Body of pancreas (tissue), 4 donors: ENCODE results near the gene MEIS2.

ENCODE experiments used
- POLR2A ChIP-seq, 3 donors: fragments of 450-650 bp; IDR thresholded peaks; one replicate each; pipeline ENCODE4 v1.6.1; 2016; ENCODE audit warnings: antibody characterized with exemption in 3 of 3, mild to moderate bottlenecking in 2 of 3
- TF ChIP-seq, protein P1 (sequence below), 7 experiments: fragments of 450-650 bp in 4 of 7; fragments of 200-600 bp in 3 of 7; sonication (generic) in 3 of 7; IDR thresholded peaks; one replicate each; pipeline ENCODE4 v1.5.1; 2016 to 2019; ENCODE audit warnings: antibody characterized with exemption in 7 of 7

DNA sequence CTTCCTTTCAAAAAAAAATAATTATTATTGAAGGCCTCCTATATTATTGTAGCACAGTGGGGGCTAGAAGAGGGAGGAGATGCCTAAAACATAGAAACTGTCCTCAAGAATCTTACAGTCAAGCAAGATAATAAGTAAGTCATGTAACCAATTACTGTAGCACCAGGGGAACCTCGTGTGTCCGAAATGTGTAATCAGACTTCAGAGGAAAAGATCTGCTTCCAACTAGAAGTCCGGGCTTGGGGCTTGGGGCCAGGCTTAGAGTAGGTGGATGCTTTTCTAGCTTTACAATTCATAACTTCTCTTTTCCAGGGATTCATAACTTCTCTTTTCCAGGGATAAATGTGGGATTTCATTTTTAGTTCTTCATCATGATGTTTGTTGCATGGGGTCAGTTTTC is 29.2 kb downstream of the MEIS2 start:
- TF ChIP-seq, protein P1, sequence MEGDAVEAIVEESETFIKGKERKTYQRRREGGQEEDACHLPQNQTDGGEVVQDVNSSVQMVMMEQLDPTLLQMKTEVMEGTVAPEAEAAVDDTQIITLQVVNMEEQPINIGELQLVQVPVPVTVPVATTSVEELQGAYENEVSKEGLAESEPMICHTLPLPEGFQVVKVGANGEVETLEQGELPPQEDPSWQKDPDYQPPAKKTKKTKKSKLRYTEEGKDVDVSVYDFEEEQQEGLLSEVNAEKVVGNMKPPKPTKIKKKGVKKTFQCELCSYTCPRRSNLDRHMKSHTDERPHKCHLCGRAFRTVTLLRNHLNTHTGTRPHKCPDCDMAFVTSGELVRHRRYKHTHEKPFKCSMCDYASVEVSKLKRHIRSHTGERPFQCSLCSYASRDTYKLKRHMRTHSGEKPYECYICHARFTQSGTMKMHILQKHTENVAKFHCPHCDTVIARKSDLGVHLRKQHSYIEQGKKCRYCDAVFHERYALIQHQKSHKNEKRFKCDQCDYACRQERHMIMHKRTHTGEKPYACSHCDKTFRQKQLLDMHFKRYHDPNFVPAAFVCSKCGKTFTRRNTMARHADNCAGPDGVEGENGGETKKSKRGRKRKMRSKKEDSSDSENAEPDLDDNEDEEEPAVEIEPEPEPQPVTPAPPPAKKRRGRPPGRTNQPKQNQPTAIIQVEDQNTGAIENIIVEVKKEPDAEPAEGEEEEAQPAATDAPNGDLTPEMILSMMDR (IDR thresholded peaks at IDR 0.05): no peak
- TF ChIP-seq POLR2A (IDR thresholded peaks at IDR 0.05): no peak
